Measurements from ENCODE around the gene CECR2. TPM values are rescaled to one million over a fixed set of nuclear protein-coding genes. Genes with fewer than 3 reads are reported as not detected.

The CECR2 gene
- total RNA-seq, 2 donors from 2014 or later = 0.30 to 0.40 TPM

DNA sequence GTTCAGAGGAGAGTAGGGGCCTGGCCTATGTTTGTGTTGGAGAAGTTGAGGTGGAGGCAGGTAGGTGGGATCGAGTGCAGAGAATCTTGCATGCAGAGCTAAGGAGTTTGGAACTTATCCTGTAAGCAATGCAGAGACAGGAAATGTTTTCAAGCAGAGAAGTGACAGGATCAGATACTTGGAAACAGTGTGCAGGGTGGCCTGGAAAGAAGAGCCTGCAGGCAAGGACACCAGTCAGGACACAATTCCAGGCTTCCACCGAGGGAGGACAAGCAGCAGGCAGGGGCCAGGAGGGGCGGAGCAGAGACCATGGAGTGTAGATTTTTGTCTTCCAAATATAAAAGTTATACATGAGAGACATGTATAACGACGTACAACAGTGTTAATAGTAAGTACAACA is 26.9 kb upstream of the CECR2 start:
- no peak for TF ChIP-seq CTCF (IDR thresholded peaks at IDR 0.05)
- Histone ChIP-seq H3K9me3 (no peaks in the 10 kb centered on the region), H3K4me1 (no peaks in the 10 kb centered on the region), H3K4me3 (no peak overlapping the region), H3K36me3 (no peaks in the 10 kb centered on the region), H3K27me3 (no peaks in the 10 kb centered on the region), H3K9ac (ENCODE audit: low read depth in 2 of 2, low read length in 2 of 2) (no peak overlapping the region), H3K27ac (no peak overlapping the region)
- DNase-seq = no peak
- intact Hi-C loops (cut with DNase I) = no loop called here

DNA sequence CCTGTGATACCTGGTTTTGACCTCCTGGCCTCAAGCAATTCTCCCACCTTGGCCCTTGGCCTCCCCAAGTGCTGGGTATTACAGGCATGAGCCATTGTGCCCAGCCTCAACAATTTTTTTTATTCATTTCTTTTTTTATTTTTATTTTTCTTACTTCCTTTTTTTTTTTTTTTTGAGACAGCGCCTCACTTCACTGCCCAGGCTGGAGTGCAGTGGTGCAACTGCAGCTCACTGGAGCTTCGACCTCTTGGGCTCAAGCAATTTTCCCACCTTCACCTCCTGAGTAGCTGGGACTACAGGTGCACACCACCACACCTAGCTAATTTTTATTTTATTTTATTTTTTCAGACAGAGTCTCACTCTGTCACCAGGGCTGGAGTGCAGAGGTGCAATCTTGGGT is 25.5 kb upstream of the CECR2 start:
- no peak for TF ChIP-seq CTCF (IDR thresholded peaks at IDR 0.05)
- no peaks in the 10 kb centered on the region for H3K27me3 ChIP-seq
- H3K4me1 ChIP-seq = no peaks in the 10 kb centered on the region
- intact Hi-C loops (cut with DNase I) = no loop called here
- H3K9me3 ChIP-seq = no peaks in the 10 kb centered on the region
- no peak overlapping the region for H3K4me3 ChIP-seq
- H3K36me3 ChIP-seq = no peaks in the 10 kb centered on the region
- no peak overlapping the region for H3K27ac ChIP-seq
- DNase-seq = no peak
- H3K9ac ChIP-seq (ENCODE audit: low read depth in 2 of 2, low read length in 2 of 2) = no peak overlapping the region

- no peak for TF ChIP-seq CTCF (IDR thresholded peaks at IDR 0.05)
- H3K9ac ChIP-seq (ENCODE audit: low read depth in 2 of 2, low read length in 2 of 2) = no peak overlapping the region
- intact Hi-C loops (cut with DNase I) = no loop called here
These were observed 22.7 kb upstream of the CECR2 start for GRCh38 chr22:17346578-17346977.

DNA sequence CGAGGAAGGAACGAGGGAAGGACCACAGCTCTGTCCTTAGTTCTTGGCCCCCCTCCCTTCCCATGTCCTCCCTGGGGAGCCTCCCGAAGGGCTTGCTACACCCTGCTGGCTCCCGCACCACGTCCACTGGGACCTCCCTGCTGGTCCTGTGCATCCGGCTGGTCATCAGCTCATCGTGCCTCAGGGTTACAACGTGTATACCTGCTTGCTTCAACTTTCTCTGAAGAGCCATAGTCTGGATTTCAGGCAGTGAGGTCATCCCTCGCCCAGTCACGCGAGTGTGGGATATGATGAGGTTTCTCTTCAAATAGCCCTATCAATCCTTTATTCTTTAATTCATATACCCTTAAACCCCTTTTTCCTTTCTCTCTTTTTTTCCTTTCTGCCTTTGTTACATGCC is 21.5 kb upstream of the CECR2 start:
- no peak for TF ChIP-seq CTCF (IDR thresholded peaks at IDR 0.05)
- Histone ChIP-seq H3K36me3 (no peaks in the 10 kb centered on the region), H3K27ac (no peak overlapping the region), H3K27me3 (no peaks in the 10 kb centered on the region), H3K4me1 (no peaks in the 10 kb centered on the region), H3K4me3 (no peak overlapping the region), H3K9me3 (no peaks in the 10 kb centered on the region), H3K9ac (ENCODE audit: low read depth in 2 of 2, low read length in 2 of 2) (no peak overlapping the region)
- intact Hi-C loops (cut with DNase I) = no loop called here
- DNase-seq = no peak

More at GRCh38 chr22:17346578-17346977, 22.7 kb upstream of the CECR2 start:
- H3K4me1 ChIP-seq = no peaks in the 10 kb centered on the region
- H3K9me3 ChIP-seq = no peaks in the 10 kb centered on the region
- H3K36me3 ChIP-seq = no peaks in the 10 kb centered on the region
- H3K27me3 ChIP-seq = no peaks in the 10 kb centered on the region
- no peak overlapping the region for H3K4me3 ChIP-seq
- H3K27ac ChIP-seq = no peak overlapping the region
- DNase-seq = no peak

- Histone ChIP-seq H3K4me1 (no peaks in the 10 kb centered on the region), H3K27ac (no peak overlapping the region), H3K9me3 (no peaks in the 10 kb centered on the region), H3K9ac (ENCODE audit: low read depth in 2 of 2, low read length in 2 of 2) (no peak overlapping the region), H3K36me3 (no peaks in the 10 kb centered on the region), H3K27me3 (no peaks in the 10 kb centered on the region), H3K4me3 (no peak overlapping the region)
- intact Hi-C loops (cut with DNase I) = no loop called here
- DNase-seq = no peak
- no peak for TF ChIP-seq CTCF (IDR thresholded peaks at IDR 0.05)
These were observed 20.7 kb upstream of the CECR2 start for GRCh38 chr22:17348464-17349103.
